ENCODE results near the gene FAM120B. TPM values are rescaled to one million over a fixed set of nuclear protein-coding genes. Genes with fewer than 3 reads are reported as not detected.

FAM120B gene
- total and polyA plus RNA-seq, 2 of the 4 experiments (the other 2 are of a cell fraction) = 15.3 to 28.0 TPM

GRCh38 chr6:170291271-170292110 is 15.1 kb upstream of the FAM120B start (continued):
- TF ChIP-seq FOS (IDR thresholded peaks at IDR 0.05; ENCODE audit: low read depth, low read length) = no peak

GRCh38 chr6:170292111-170292406 is 14.5 kb upstream of the FAM120B start:
- POLR2A ChIA-PET (ENCODE audit: unreplicated experiment) = no interaction called here
- Histone ChIP-seq H3K9ac (ENCODE audit: low read depth, low read length) (no peak overlapping the region), H3K23ac (ENCODE audit: low read depth, low read length) (no peak overlapping the region), H3K4ac (ENCODE audit: low read depth, low read length) (no peak overlapping the region), H3K4me3 (ENCODE audit: insufficient read depth, low read depth, low read length) (no peak overlapping the region), H3K18ac (ENCODE audit: low read depth, low read length) (no peak overlapping the region), H3K27me3 (ENCODE audit: control insufficient read depth, insufficient read depth, low read length) (peaks cover 86% of the 10 kb centered on the region), H4K8ac (ENCODE audit: low read depth in 2 of 2, low read length in 2 of 2) (no peak overlapping the region), H4K20me1 (ENCODE audit: insufficient read depth, low read length) (no peaks in the 10 kb centered on the region; the same call in 1 of the 2 replicates), H2BK120ac (ENCODE audit: low read depth, low read length) (no peak overlapping the region), H3K14ac (replicated peaks; ENCODE audit: low read depth, low read length) (no peak overlapping the region), H3K9me3 (ENCODE audit: control insufficient read depth, insufficient read depth, low read length) (peaks cover 4% of the 10 kb centered on the region; the same call in 1 of the 2 replicates), H3K36me3 (ENCODE audit: control insufficient read depth, insufficient read depth, low read length) (no peaks in the 10 kb centered on the region), H3K4me2 (ENCODE audit: low read depth, low read length) (no peak overlapping the region; the same call in 1 of the 2 replicates), H3K79me1 (ENCODE audit: low read depth in 1 of 2, low read length in 2 of 2) (no peaks in the 10 kb centered on the region), H4K5ac (ENCODE audit: low read depth, low read length) (no peak overlapping the region), H2BK15ac (ENCODE audit: low read depth, low read length) (no peak overlapping the region), H2AK9ac (replicated peaks; ENCODE audit: low read depth, low read length, poor library complexity) (no peak overlapping the region), H2AK5ac (ENCODE audit: low read depth, low read length) (no peak overlapping the region), H2BK5ac (ENCODE audit: low read depth, low read length, poor library complexity, severe bottlenecking) (no peak overlapping the region), H4K91ac (ENCODE audit: insufficient read depth, low read depth, low read length) (no peak overlapping the region), H3K56ac (ENCODE audit: extremely low read depth, insufficient read depth, low read length) (no peak overlapping the region), H2BK20ac (ENCODE audit: low read depth, low read length) (no peak overlapping the region), H3K4me1 (ENCODE audit: control insufficient read depth, insufficient read depth, low read length) (peaks cover 4% of the 10 kb centered on the region; the same call in 1 of the 2 replicates), H3K27ac (ENCODE audit: insufficient read depth, low read length) (no peak overlapping the region), H2AFZ (replicated peaks; ENCODE audit: low read length, poor library complexity) (no peak overlapping the region), H3K9me1 (ENCODE audit: insufficient read depth, low read length) (peaks cover 4% of the 10 kb centered on the region; the same call in 1 of the 2 replicates)
- no TSS peak for BruUV-seq (replicated peaks)
- CTCF ChIA-PET = interaction anchor here (1.4 to 1.8 kb wide), 3 partner anchors 232 to 502 kb away, joined by 3 to 9 read pairs (median 3); no protein-coding TSS in a partner anchor
- no peak for ATAC-seq (ENCODE audit: low read depth)
- no CpG with 5 or more reads among the region's 11 CpGs for WGBS, 2 experiments (ENCODE audit: extremely low coverage in 2 of 2, insufficient read length in 1 of 2)
- intact Hi-C loops (cut with micrococcal nuclease) = loop anchor here (5.0 to 10.0 kb wide), 2 partner anchors 240 to 457 kb away; no protein-coding TSS in a partner anchor
- in situ Hi-C loops (cut with MboI; ENCODE audit: low sequenced_read_pairs) = no loop called here
- DNase-seq = no peak
- TF ChIP-seq CHD1 (IDR thresholded peaks at IDR 0.05; ENCODE audit: low read depth, low read length) (no peak), MAFK (IDR thresholded peaks at IDR 0.05; ENCODE audit: low read depth, low read length) (no peak), BHLHE40 (IDR thresholded peaks at IDR 0.05; ENCODE audit: low read depth, low read length) (no peak), SMC3 (IDR thresholded peaks at IDR 0.05; ENCODE audit: low read depth, low read length) (no peak), FOS (IDR thresholded peaks at IDR 0.05; ENCODE audit: low read depth, low read length) (no peak), CTCF (conservative IDR thresholded peaks at IDR 0.05; ENCODE audit: low read depth, low read length) (no peak), MAZ (IDR thresholded peaks at IDR 0.05; ENCODE audit: borderline replicate concordance, low read depth, low read length) (no peak), CEBPB (IDR thresholded peaks at IDR 0.05; ENCODE audit: low read depth, low read length) (no peak)
- TF ChIP-seq, protein P1, sequence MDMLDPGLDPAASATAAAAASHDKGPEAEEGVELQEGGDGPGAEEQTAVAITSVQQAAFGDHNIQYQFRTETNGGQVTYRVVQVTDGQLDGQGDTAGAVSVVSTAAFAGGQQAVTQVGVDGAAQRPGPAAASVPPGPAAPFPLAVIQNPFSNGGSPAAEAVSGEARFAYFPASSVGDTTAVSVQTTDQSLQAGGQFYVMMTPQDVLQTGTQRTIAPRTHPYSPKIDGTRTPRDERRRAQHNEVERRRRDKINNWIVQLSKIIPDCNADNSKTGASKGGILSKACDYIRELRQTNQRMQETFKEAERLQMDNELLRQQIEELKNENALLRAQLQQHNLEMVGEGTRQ (IDR thresholded peaks at IDR 0.05; ENCODE audit: low read depth, low read length) = no peak
- dilution Hi-C loops (cut with HindIII; ENCODE audit: low sequenced_read_pairs, unreplicated experiment) = no loop called here
